IMR-90 (cell line): Measurements from ENCODE around the gene HCRTR1. TPM values are rescaled to one million over a fixed set of nuclear protein-coding genes. Genes with fewer than 3 reads are reported as not detected.

ENCODE experiments used
- ATAC-seq: fragments of 200-7000 bp; cut with Tn5 transposase; 2 replicates; pipeline ENCODE4 v1.9.1; 2020; ENCODE audit warnings: low read depth, mild to moderate bottlenecking, moderate library complexity
- BruUV-seq: library from RNA; stranded (reverse); fragments of 400-500 nt; replicated peaks from 2 replicates; lab custom pipeline; 2021; lab: Mats Ljungman, UMichigan
- CTCF ChIA-PET: fragments of 300-600 bp; formaldehyde crosslinking; extraction: SDS; loops from one replicate; lab custom pipeline; 2021; ENCODE audit warnings: antibody characterized with exemption; lab: Yijun Ruan, JAX
- POLR2A ChIA-PET: fragments of 300-600 bp; sonication (Branson Sonifier 250); formaldehyde crosslinking; loops from one replicate; lab custom pipeline; 2022; ENCODE audit warnings: antibody characterized with exemption; ENCODE audit not compliant: unreplicated experiment; lab: Charles Lee
- DNase-seq: peaks from one replicate; pipeline ENCODE4 v3.0.0; 2013
- H2AFZ ChIP-seq: replicated peaks from 2 replicates; pipeline ENCODE3; 2013; ENCODE audit warnings: low read length, mild to moderate bottlenecking; ENCODE audit not compliant: poor library complexity
- H2AK5ac ChIP-seq: 2 replicates; pipeline ENCODE4 v1.6.1; 2013; ENCODE audit warnings: low read depth, low read length, inconsistent platforms
- H2AK9ac ChIP-seq: replicated peaks from 2 replicates; pipeline ENCODE3; 2013; ENCODE audit warnings: mild to moderate bottlenecking, low read depth, low read length, moderate library complexity; ENCODE audit not compliant: poor library complexity
- H2BK120ac ChIP-seq: 2 replicates; pipeline ENCODE4 v1.6.1; 2013; ENCODE audit warnings: low read depth, low read length, inconsistent platforms
- H2BK15ac ChIP-seq: 3 replicates; pipeline ENCODE4 v1.6.1; 2013; ENCODE audit warnings: low read depth, low read length, inconsistent platforms
- H2BK20ac ChIP-seq: 2 replicates; pipeline ENCODE4 v1.6.1; 2013; ENCODE audit warnings: low read depth, mild to moderate bottlenecking, inconsistent platforms, low read length, moderate library complexity
- H2BK5ac ChIP-seq: 2 replicates; pipeline ENCODE4 v1.6.1; 2013; ENCODE audit warnings: mild to moderate bottlenecking, low read depth, low read length, inconsistent platforms; ENCODE audit not compliant: poor library complexity, severe bottlenecking
- H3K14ac ChIP-seq: replicated peaks from 2 replicates; pipeline ENCODE4 v1.6.1; 2013; ENCODE audit warnings: low read depth, low read length, inconsistent platforms
- H3K18ac ChIP-seq: 2 replicates; pipeline ENCODE4 v1.6.1; 2013; ENCODE audit warnings: low read depth, low read length, control low read depth
- H3K23ac ChIP-seq: 2 replicates; pipeline ENCODE4 v1.6.1; 2013; ENCODE audit warnings: low read depth, low read length, inconsistent platforms
- H3K27ac ChIP-seq: 2 replicates; pipeline ENCODE4 v1.5.1; 2013; ENCODE audit warnings: mild to moderate bottlenecking, control low read depth, low read length; ENCODE audit not compliant: insufficient read depth
- H3K27me3 ChIP-seq: 2 replicates; pipeline ENCODE4 v1.6.1; 2013; ENCODE audit warnings: low read length; ENCODE audit not compliant: control insufficient read depth, insufficient read depth
- H3K36me3 ChIP-seq: 2 replicates; pipeline ENCODE4 v1.6.1; 2013; ENCODE audit warnings: low read length, mixed read lengths; ENCODE audit not compliant: control insufficient read depth, insufficient read depth
- H3K4ac ChIP-seq: 2 replicates; pipeline ENCODE4 v1.6.1; 2013; ENCODE audit warnings: low read depth, low read length, inconsistent platforms
- H3K4me1 ChIP-seq: 2 replicates; pipeline ENCODE4 v1.6.1; 2013; ENCODE audit warnings: low read length, mixed read lengths; ENCODE audit not compliant: control insufficient read depth, insufficient read depth
- H3K4me2 ChIP-seq: 2 replicates; pipeline ENCODE4 v1.6.1; 2013; ENCODE audit warnings: low read depth, mild to moderate bottlenecking, control low read depth, low read length, moderate library complexity
- H3K4me3 ChIP-seq: 2 replicates; pipeline ENCODE4 v1.5.1; 2013; ENCODE audit warnings: low read depth, mild to moderate bottlenecking, control low read depth, low read length, moderate library complexity; ENCODE audit not compliant: insufficient read depth
- H3K56ac ChIP-seq: 2 replicates; pipeline ENCODE4 v1.6.1; 2013; ENCODE audit warnings: low read length, inconsistent platforms; ENCODE audit not compliant: insufficient read depth; ENCODE audit errors: extremely low read depth
- H3K79me1 ChIP-seq, 2 experiments: 2 replicates each; pipeline ENCODE4 v1.6.1; 2013; ENCODE audit warnings: low read length in 2 of 2, inconsistent platforms in 1 of 2, low read depth in 1 of 2
- H3K9ac ChIP-seq: 2 replicates; pipeline ENCODE4 v1.6.1; 2013; ENCODE audit warnings: low read depth, low read length, control low read depth
- H3K9me1 ChIP-seq: 2 replicates; pipeline ENCODE4 v1.6.1; 2013; ENCODE audit warnings: low read length, inconsistent platforms; ENCODE audit not compliant: insufficient read depth
- H3K9me3 ChIP-seq: 2 replicates; pipeline ENCODE4 v1.6.1; 2013; ENCODE audit warnings: low read length; ENCODE audit not compliant: control insufficient read depth, insufficient read depth
- H4K20me1 ChIP-seq: 2 replicates; pipeline ENCODE4 v1.6.1; 2013; ENCODE audit warnings: low read length, inconsistent platforms; ENCODE audit not compliant: insufficient read depth
- H4K5ac ChIP-seq: 2 replicates; pipeline ENCODE4 v1.6.1; 2013; ENCODE audit warnings: mild to moderate bottlenecking, low read depth, low read length, control low read depth
- H4K8ac ChIP-seq, 2 experiments: 2 replicates each; pipeline ENCODE4 v1.6.1; 2013; ENCODE audit warnings: low read depth in 2 of 2, low read length in 2 of 2, control low read depth in 1 of 2, inconsistent platforms in 1 of 2
- H4K91ac ChIP-seq: 2 replicates; pipeline ENCODE4 v1.6.1; 2013; ENCODE audit warnings: low read depth, low read length, inconsistent platforms; ENCODE audit not compliant: insufficient read depth
- BHLHE40 ChIP-seq: fragments of 150-350 bp; IDR thresholded peaks from 2 replicates; pipeline ENCODE4 v1.6.1; 2016; ENCODE audit warnings: mild to moderate bottlenecking, low read depth, low read length
- RAD21 ChIP-seq: IDR thresholded peaks from 2 replicates; pipeline ENCODE4 v1.6.1; 2012; ENCODE audit warnings: low read length, improper control_type of control experiment
- RFX5 ChIP-seq: IDR thresholded peaks from 2 replicates; pipeline ENCODE4 v1.8.0; 2012; ENCODE audit warnings: low read depth, mild to moderate bottlenecking, low read length, moderate library complexity
- WGBS, 2 experiments: methylation state at CpG; one replicate each; pipeline versions ENCODE4 v1.1.5 to v1.1.7; 2013; ENCODE audit warnings: missing lambda C conversion rate in 2 of 2; ENCODE audit not compliant: insufficient read length in 1 of 2; ENCODE audit errors: extremely low coverage in 2 of 2; 5-methylcytosine and 5-hydroxymethylcytosine counted together
- dilution Hi-C: fragments of 300-500 bp; cut with HindIII; formaldehyde crosslinking; loops from one replicate; pipeline ENCODE4 v1.14.3; 2018; ENCODE audit warnings: low sequenced_read_pairs; ENCODE audit not compliant: unreplicated experiment
- in situ Hi-C: fragments of 300-500 bp; cut with MboI; formaldehyde crosslinking; loops from 3 replicates; pipeline ENCODE4 v1.14.3; 2019; ENCODE audit warnings: low sequenced_read_pairs, inconsistent platforms, mixed read lengths
- intact Hi-C: fragments of 100-400 bp; cut with micrococcal nuclease; formaldehyde crosslinking; loops from 2 replicates; pipeline ENCODE4 v1.10.0; 2022
- polyA plus RNA-seq, 3 experiments: library from polyadenylated mRNA; depleted of rRNA; stranded (reverse); fragments of >200 nt; gene quantifications; 2 replicates each; pipeline ENCODE4 v1.2.3, GENCODE V29; 2012; ENCODE audit warnings: low replicate concordance in 1 of 3
- total RNA-seq: library from RNA; depleted of rRNA; stranded (reverse); fragments of >200 nt; gene quantifications from 2 replicates; pipeline ENCODE4 v1.2.3, GENCODE V29; 2012

The HCRTR1 gene
- total and polyA plus RNA-seq, 2 of the 4 experiments (the other 2 are of a cell fraction): not detected

DNA sequence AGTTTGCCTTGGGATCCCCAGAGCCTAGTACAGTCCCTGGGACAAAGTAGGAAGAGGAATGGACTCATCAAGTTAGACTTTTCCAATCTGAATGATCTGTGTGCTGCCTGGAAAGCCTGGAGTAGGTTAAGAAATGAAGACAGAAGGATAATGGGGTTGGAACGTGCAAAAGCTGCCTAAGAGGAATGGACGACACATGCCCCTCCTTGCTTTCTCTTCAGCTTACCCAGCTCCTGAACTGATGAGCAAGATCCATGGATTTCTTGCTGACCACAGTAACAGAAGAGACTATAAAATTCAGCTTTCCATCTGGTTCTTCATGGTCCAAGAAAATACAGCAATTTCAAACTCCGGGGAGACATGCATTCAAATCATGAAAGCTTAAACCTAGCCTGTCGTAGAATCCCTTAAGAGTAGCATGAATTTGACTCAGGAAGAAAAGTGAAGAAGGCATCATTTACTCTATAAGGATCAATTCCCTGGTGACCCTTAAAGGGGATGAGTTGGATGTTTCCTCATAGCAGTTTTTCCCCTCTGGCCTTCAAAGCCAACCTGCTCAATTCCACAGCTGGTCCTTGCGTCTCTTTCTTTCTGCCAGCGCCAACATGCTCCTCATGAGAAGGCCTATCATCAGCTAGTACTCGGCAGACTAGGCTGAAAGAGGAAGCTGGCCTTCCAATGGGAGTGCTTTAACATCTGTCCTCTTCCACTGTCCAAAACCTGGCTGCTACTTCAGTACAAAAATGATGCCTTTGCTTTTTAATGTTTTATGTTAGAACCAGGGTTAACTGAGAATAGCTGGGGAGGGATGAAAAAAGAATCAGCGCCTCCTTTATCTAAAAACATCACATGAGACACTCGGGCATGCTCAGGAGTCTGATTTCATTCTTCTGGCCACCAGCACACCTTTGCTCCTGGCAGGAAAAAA is 32.9 kb downstream of the HCRTR1 start:
- no peak overlapping the region for H3K4me2 ChIP-seq
- intact Hi-C loops (no loop called here), dilution Hi-C loops (no loop called here), in situ Hi-C loops (no loop called here)
- H3K4me1 ChIP-seq: peaks cover 2% of the 10 kb centered on the region; the same call in 1 of the 2 replicates
- H2AK5ac ChIP-seq: no peak overlapping the region
- H2BK120ac ChIP-seq: no peak overlapping the region
- H3K27me3 ChIP-seq: no peaks in the 10 kb centered on the region
- H3K4me3 ChIP-seq: no peak overlapping the region
- H2AK9ac ChIP-seq: no peak overlapping the region
- CTCF ChIA-PET: interaction anchor here (0.6 to 1.6 kb wide), 2 partner anchors 11 to 96 kb away, joined by 4 to 6 read pairs; no protein-coding TSS in a partner anchor
- no peak overlapping the region for H3K27ac ChIP-seq
- H2BK15ac ChIP-seq: no peak overlapping the region
- no peak overlapping the region for H2AFZ ChIP-seq
- BruUV-seq: no TSS peak
- no peak overlapping the region for H3K14ac ChIP-seq
- no peak overlapping the region for H3K23ac ChIP-seq
- H2BK5ac ChIP-seq: no peak overlapping the region
- no peak overlapping the region for H3K4ac ChIP-seq
- POLR2A ChIA-PET: no interaction called here
- H3K9me1 ChIP-seq: 0 out of 2 replicates have a peak, but pooled peaks cover 4% of the 10 kb centered on the region
- H2BK20ac ChIP-seq: no peak overlapping the region
- H3K18ac ChIP-seq: no peak overlapping the region
- H3K56ac ChIP-seq: no peak overlapping the region
- no peak overlapping the region for H3K9ac ChIP-seq
- H4K5ac ChIP-seq: no peak overlapping the region
- no peak overlapping the region for H4K8ac ChIP-seq
- 100% methylated on average over 1 of the region's 9 CpGs; no CpG with 5 or more reads in 1 of the 2 experiments for WGBS, 2 experiments
- H3K36me3 ChIP-seq: peaks cover 30% of the 10 kb centered on the region
- H3K79me1 ChIP-seq: peaks cover 5 to 8% of the 10 kb centered on the region in 2 experiments
- no peak for ATAC-seq
- no peaks in the 10 kb centered on the region for H3K9me3 ChIP-seq
- no peak overlapping the region for H4K91ac ChIP-seq
- no peak for TF ChIP-seq BHLHE40
- no peak for TF ChIP-seq RAD21
- no peak for TF ChIP-seq RFX5
- no peaks in the 10 kb centered on the region for H4K20me1 ChIP-seq
- no peak for DNase-seq
